GM12878 (cell line): ENCODE measurements around the gene PTMA. TPM values are rescaled to one million over a fixed set of nuclear protein-coding genes. Genes with fewer than 3 reads are reported as not detected.
A peak's percentile ranks its signal among the peaks of the same experiment; 100 is the strongest.

Experiments
- ATF7 ChIP-seq: fragments of 450-650 bp; IDR thresholded peaks from 2 replicates; pipeline ENCODE4 v1.6.1; 2016; ENCODE audit warnings: low read depth, mild to moderate bottlenecking
- BHLHE40 ChIP-seq, 2 experiments: fragments of 450-650 bp in 1 of 2; IDR thresholded peaks; 2 replicates each; pipeline ENCODE4 v1.6.1; 2011 to 2017; ENCODE audit warnings: low read depth in 2 of 2, borderline replicate concordance in 1 of 2, improper control_type of control experiment in 1 of 2, low read length in 1 of 2, mild to moderate bottlenecking in 1 of 2
- CEBPB ChIP-seq, 2 experiments: fragments of 150-350 bp in 1 of 2; IDR thresholded peaks; 2 replicates each; pipeline ENCODE4 v1.6.1; 2012 to 2014; ENCODE audit warnings: low read depth in 2 of 2, low read length in 2 of 2, borderline replicate concordance in 1 of 2, inconsistent platforms in 1 of 2
- IKZF2 ChIP-seq, 2 experiments: fragments of 450-650 bp; IDR thresholded peaks; 2 replicates each; pipeline ENCODE4 v1.6.1; 2017; ENCODE audit warnings: mild to moderate bottlenecking in 2 of 2, moderate library complexity in 2 of 2
- MYB ChIP-seq: fragments of 150-350 bp; IDR thresholded peaks from 2 replicates; pipeline ENCODE4 v1.6.1; 2014; ENCODE audit warnings: mild to moderate bottlenecking, low read depth, low read length, borderline replicate concordance
- NBN ChIP-seq: fragments of 450-650 bp; IDR thresholded peaks from 2 replicates; pipeline ENCODE4 v1.6.1; 2016
- RB1 ChIP-seq: fragments of 450-650 bp; formaldehyde crosslinking; IDR thresholded peaks from 2 replicates; pipeline ENCODE4 v1.6.1; 2017; ENCODE audit warnings: mild to moderate bottlenecking, borderline replicate concordance
- SKIL ChIP-seq: fragments of 450-650 bp; IDR thresholded peaks from 2 replicates; pipeline ENCODE4 v1.6.1; 2017; ENCODE audit warnings: mild to moderate bottlenecking, low read depth, inconsistent platforms; ENCODE audit not compliant: poor library complexity, severe bottlenecking
- SMC3 ChIP-seq: IDR thresholded peaks from 2 replicates; pipeline ENCODE4 v1.6.1; 2011; ENCODE audit warnings: low read length, improper control_type of control experiment, borderline replicate concordance
- SPI1 ChIP-seq: IDR thresholded peaks from 2 replicates; pipeline ENCODE4 v1.6.1; 2011; ENCODE audit warnings: low read depth, mild to moderate bottlenecking, low read length, moderate library complexity, borderline replicate concordance; ENCODE audit not compliant: insufficient read depth
- YBX1 ChIP-seq: fragments of 450-650 bp; IDR thresholded peaks from 2 replicates; pipeline ENCODE4 v1.6.1; 2016; ENCODE audit warnings: antibody characterized with exemption
- YY1 ChIP-seq: IDR thresholded peaks from 2 replicates; pipeline ENCODE4 v1.6.1; 2011; ENCODE audit warnings: low read depth, mild to moderate bottlenecking, low read length
- ZBTB11 ChIP-seq: fragments of 450-650 bp; formaldehyde crosslinking; IDR thresholded peaks from 2 replicates; pipeline ENCODE4 v1.5.0; 2022; ENCODE audit warnings: mild to moderate bottlenecking, missing genetic modification characterization
- ZNF217 ChIP-seq: fragments of 450-650 bp; IDR thresholded peaks from 2 replicates; pipeline ENCODE4 v1.6.1; 2017; ENCODE audit warnings: antibody characterized with exemption, mild to moderate bottlenecking
- ZNF24 ChIP-seq: fragments of 450-650 bp; IDR thresholded peaks from 2 replicates; pipeline ENCODE4 v1.6.1; 2017; ENCODE audit warnings: antibody characterized with exemption, mild to moderate bottlenecking
- polyA plus RNA-seq, 11 experiments: library from polyadenylated mRNA; depleted of rRNA in 4 of 11; unstranded in 6 of 11; stranded (reverse) in 5 of 11; fragments of >200 nt; fragmentation: Nextera tagmentation in 4 of 11; fragmentation: Illumina TruSeq in 1 of 11; extraction: Ambion mirVana in 4 of 11; extraction: Trizol in 1 of 11; gene quantifications; 1 replicate in 1 of 11; 2 replicates in 10 of 11; pipeline versions ENCODE4 v1.2.1 to v1.2.3, GENCODE V29; 2011 to 2016; ENCODE audit warnings: inconsistent platforms in 2 of 11, missing spikeins in 2 of 11, low read depth in 1 of 11
- total RNA-seq, 4 experiments: library from RNA; depleted of rRNA in 3 of 4; stranded (reverse); fragments of >200 nt in 3 of 4; fragmentation: Illumina TruSeq in 1 of 4; extraction: Trizol in 1 of 4; gene quantifications; 2 replicates each; pipeline versions ENCODE4 v1.2.1 to v1.2.3, GENCODE V29; 2013 to 2021
- TF ChIP-seq, protein P1 (sequence below): fragments of 450-650 bp; IDR thresholded peaks from 2 replicates; pipeline ENCODE4 v1.6.1; 2016; ENCODE audit warnings: mild to moderate bottlenecking
- TF ChIP-seq, protein P2 (sequence below), 3 experiments: IDR thresholded peaks in 2 of 3; conservative IDR thresholded peaks in 1 of 3; 2 replicates each; pipeline ENCODE4 v1.5.1; 2011; ENCODE audit warnings: low read depth in 3 of 3, low read length in 3 of 3, mild to moderate bottlenecking in 3 of 3, control low read depth in 2 of 3, moderate library complexity in 2 of 3, inconsistent platforms in 1 of 3, mixed read lengths in 1 of 3; ENCODE audit not compliant: control insufficient read depth in 2 of 3, insufficient read depth in 1 of 3; ENCODE audit errors: extremely low read depth in 1 of 3
- TF ChIP-seq, protein P3 (sequence below): fragments of 450-650 bp; IDR thresholded peaks from 2 replicates; pipeline ENCODE4 v1.6.1; 2017; ENCODE audit warnings: low read depth, mild to moderate bottlenecking, moderate library complexity
- TF ChIP-seq, protein P4 (sequence below): IDR thresholded peaks from 2 replicates; pipeline ENCODE4 v1.6.1; 2012; ENCODE audit warnings: low read depth, low read length, improper control_type of control experiment

Gene PTMA
- total and polyA plus RNA-seq, 10 of the 15 experiments (the other 5 are each of a cell fraction or from before 2014, with no cell fraction given), result 1,144 to 5,018 (median 3,464) TPM

- TF ChIP-seq ZBTB11 (CRISPR knock-in tag) (no peak), IKZF2 (IDR thresholded peaks at IDR 0.05) (peak in 1 of 2 experiments; percentile 31; a peak in 2 of 4 replicates), MYB (no peak), NBN (peak; percentile 61; the same call in 1 of the 2 replicates), RB1 (0 out of 2 replicates have a peak, but pooled peaks have one; percentile 29), ZNF24 (peak; percentile 99), BHLHE40 (IDR thresholded peaks at IDR 0.05; ENCODE audit: borderline replicate concordance in 1 of 2, low read depth in 2 of 2, low read length in 1 of 2) (0 out of 4 replicates have a peak, but pooled peaks of 1 of the 2 experiments have one; percentile 33), SKIL (no peak), YBX1 (no peak), CEBPB (IDR thresholded peaks at IDR 0.05; ENCODE audit: borderline replicate concordance in 1 of 2, low read depth in 2 of 2, low read length in 2 of 2) (no peak), ZNF217 (no peak), SMC3 (peak; percentile 89), ATF7 (no peak), YY1 (peak; percentile 73), SPI1 (peak; percentile 8; the same call in 1 of the 2 replicates)
- TF ChIP-seq, protein P1, sequence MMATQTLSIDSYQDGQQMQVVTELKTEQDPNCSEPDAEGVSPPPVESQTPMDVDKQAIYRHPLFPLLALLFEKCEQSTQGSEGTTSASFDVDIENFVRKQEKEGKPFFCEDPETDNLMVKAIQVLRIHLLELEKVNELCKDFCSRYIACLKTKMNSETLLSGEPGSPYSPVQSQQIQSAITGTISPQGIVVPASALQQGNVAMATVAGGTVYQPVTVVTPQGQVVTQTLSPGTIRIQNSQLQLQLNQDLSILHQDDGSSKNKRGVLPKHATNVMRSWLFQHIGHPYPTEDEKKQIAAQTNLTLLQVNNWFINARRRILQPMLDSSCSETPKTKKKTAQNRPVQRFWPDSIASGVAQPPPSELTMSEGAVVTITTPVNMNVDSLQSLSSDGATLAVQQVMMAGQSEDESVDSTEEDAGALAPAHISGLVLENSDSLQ, result peak; percentile 60; the same call in 1 of the 2 replicates
- TF ChIP-seq, protein P2, sequence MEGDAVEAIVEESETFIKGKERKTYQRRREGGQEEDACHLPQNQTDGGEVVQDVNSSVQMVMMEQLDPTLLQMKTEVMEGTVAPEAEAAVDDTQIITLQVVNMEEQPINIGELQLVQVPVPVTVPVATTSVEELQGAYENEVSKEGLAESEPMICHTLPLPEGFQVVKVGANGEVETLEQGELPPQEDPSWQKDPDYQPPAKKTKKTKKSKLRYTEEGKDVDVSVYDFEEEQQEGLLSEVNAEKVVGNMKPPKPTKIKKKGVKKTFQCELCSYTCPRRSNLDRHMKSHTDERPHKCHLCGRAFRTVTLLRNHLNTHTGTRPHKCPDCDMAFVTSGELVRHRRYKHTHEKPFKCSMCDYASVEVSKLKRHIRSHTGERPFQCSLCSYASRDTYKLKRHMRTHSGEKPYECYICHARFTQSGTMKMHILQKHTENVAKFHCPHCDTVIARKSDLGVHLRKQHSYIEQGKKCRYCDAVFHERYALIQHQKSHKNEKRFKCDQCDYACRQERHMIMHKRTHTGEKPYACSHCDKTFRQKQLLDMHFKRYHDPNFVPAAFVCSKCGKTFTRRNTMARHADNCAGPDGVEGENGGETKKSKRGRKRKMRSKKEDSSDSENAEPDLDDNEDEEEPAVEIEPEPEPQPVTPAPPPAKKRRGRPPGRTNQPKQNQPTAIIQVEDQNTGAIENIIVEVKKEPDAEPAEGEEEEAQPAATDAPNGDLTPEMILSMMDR (IDR thresholded peaks at IDR 0.05 in 2 of 3, conservative IDR thresholded peaks at IDR 0.05 in 1 of 3; ENCODE audit: control insufficient read depth in 2 of 3, extremely low read depth in 1 of 3, insufficient read depth in 1 of 3, low read depth in 3 of 3, low read length in 3 of 3), result peak; percentile 93 to 98 (median 95)
- TF ChIP-seq, protein P3, sequence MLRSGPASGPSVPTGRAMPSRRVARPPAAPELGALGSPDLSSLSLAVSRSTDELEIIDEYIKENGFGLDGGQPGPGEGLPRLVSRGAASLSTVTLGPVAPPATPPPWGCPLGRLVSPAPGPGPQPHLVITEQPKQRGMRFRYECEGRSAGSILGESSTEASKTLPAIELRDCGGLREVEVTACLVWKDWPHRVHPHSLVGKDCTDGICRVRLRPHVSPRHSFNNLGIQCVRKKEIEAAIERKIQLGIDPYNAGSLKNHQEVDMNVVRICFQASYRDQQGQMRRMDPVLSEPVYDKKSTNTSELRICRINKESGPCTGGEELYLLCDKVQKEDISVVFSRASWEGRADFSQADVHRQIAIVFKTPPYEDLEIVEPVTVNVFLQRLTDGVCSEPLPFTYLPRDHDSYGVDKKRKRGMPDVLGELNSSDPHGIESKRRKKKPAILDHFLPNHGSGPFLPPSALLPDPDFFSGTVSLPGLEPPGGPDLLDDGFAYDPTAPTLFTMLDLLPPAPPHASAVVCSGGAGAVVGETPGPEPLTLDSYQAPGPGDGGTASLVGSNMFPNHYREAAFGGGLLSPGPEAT, result peak; percentile 39; the same call in 1 of the 2 replicates
- TF ChIP-seq, protein P4, sequence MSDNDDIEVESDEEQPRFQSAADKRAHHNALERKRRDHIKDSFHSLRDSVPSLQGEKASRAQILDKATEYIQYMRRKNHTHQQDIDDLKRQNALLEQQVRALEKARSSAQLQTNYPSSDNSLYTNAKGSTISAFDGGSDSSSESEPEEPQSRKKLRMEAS, result no peak
Observed at GRCh38 chr2:231677632-231678104, 30.7 kb upstream of the PTMA start (continued).
